Activated T-cell treated with anti-CD3 and anti-CD28 coated beads for 4 hours (primary cell): ENCODE data around the gene FNDC3B.

Experiments
- DNase-seq: peaks from one replicate; pipeline ENCODE4 v3.0.0-alpha.2; 2020

The FNDC3B gene

DNA sequence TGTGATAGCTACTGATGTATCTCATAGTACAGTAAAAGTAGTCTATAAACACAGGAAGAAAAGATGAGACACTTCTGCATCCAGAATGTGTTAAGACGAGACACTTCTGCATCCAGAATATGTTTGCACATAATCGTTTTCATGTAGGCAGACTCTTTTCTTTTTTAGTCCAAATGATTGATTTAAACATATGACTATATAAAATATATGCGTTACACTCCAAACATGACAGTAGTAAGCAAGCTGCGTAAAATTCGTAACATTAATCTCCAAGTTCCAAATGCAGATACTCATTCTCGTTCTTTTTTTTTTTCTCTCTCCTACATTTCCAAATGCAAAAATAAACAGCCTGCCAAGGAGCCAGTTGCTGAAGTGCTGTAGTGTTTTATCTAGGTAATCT lies 82.6 kb downstream of the FNDC3B start:
- no peak for DNase-seq

DNA sequence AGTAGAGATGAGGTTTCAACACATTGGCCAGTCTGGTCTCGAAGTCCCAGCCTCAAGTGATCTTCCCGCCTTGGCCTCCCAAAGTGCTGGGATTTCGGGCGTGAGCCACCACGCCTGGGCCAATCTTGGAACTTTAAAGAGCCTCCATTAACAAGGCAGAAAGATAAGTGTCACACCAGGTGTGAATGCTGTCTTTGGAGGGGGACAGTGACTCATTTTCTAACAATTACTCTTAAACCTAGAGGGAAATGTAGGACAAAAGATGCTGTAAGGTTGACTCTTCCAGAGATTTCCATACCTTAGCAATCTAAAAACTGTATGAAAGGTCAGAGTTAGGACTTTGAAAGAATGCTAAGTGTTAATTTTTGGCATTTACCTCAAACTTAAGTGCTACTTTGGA lies 84.9 kb downstream of the FNDC3B start:
- no peak for DNase-seq

DNA sequence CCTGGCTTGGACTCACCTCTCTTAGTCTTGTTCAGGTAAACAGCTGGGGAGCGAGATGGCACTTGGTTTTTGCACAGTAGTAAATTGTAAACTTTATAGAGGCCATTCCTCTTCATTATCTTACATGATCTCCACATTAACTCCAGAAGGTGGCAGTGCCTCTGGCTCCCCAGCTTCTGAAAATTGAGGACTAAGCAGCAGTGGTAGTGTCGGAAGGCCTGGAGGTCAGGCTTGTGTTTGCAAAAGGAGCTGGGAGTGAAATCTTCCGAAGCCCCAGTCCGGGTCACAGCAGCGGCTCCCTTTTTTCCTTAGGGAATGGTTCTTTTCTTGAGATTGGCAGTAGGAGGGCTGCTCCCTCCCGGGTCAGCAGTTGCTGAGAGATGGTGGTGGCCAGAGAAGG lies 85.7 kb downstream of the FNDC3B start:
- no peak for DNase-seq

DNA sequence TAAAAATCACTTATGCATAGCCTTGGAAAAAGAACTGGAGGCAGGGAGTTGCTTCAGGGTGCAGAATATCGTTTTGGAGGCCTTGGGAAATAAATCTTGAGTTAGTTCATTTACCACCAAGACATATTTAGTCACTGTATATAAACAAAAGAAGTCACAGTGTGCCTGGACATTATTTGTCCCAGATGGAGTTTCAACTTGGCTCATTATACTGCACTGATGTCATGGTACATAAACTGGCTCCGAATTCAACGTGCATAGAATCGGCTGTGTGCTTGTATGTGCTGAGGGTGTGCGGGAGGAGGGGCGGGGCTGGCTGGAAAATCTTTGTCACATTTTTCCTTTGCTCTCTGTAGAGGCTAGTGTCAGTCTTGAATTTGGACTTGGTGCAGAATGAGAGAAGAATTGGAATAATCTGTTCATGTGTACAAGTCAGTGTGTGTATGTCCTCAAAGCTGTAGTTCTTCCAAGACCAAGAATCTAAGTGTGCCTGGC lies 86.6 kb downstream of the FNDC3B start:
- no peak for DNase-seq

DNA sequence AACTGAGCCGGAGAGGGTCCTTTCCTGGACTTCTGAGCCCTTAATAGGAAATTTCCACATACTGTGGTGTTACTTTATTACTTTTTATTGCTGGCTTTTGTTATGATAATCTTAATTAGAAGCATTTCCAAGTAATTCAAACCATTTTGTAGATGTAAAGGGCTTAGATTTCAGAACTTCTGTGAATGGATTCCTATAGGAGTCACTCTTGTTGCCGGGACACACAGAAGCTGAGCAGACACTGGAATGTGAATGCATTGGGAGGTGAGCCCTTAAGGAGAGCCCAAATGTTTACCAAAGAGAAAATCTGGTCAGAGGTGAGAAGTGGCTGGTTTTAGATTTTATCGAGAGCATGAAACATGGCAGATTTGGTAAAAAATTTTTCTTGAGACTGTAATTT lies 87.4 kb downstream of the FNDC3B start:
- DNase-seq: no peak

DNA sequence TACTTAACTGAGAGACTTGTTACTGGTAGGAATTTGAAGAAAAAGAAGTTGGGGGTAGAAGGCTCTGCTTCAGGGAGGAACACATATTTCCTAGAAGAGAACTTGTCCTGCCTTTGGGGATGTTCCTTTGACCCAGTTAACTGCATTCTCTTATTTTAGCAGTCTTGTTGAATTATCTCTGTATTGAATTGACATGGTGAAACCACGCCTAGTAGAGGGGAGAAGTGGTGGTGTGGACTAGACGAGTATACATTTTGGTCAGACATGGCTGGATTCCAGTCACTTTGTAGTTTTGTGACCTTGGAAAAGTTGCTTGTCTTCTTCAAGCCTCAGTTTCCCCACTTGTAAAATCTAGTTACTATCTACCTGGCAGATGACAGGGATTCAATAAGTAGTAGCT lies 87.8 kb downstream of the FNDC3B start:
- no peak for DNase-seq

DNA sequence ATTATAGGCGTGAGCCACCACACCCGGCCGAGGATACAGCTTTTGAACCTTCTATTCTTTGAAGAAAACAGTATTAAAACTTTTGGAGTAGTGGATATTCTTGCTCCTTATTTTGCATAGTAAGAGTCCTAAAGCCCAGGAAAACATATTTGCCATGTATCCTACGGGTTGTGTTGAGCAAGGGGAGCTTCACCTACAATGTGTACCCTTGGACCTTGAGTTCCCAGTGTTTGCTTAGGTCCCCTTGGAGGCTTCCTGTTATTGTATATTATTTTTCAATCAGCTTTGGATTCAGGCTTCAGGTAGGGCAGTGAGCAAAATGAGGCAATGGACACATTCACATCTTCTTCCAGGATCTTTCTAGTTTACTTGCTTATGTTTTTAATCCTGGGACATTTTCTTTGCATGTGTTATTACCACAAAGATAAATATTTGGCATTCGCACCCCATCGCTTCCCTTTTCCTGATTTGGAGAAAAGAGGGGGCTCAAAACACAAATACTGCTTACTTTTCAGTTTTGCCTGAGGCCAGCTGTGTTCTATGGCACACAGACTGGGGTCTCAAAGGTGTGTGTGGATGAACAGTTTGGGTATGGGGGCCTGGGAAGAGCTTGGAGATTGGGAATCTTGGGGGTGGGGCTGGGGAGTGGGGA lies 88.7 kb downstream of the FNDC3B start:
- DNase-seq: no peak

DNA sequence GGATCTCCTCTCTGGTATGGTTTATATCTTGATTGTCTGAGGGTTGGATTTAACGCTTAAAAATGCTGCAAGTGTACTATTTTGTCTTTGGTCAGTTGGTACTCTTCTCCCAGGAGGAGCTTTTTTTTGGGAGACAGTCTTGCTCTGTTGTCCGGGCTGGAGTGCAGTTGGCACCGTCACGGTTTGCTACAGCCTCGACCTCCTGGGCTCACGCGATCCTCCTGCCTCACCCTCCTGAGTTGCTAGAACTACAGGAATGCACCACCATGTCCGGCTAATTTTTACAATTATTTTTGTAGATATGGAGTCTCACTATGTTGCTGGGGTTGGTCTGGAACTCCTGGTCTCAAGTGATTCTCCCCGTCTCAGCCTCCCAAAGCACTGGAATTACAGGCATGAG lies 89.5 kb downstream of the FNDC3B start:
- DNase-seq: no peak

DNA sequence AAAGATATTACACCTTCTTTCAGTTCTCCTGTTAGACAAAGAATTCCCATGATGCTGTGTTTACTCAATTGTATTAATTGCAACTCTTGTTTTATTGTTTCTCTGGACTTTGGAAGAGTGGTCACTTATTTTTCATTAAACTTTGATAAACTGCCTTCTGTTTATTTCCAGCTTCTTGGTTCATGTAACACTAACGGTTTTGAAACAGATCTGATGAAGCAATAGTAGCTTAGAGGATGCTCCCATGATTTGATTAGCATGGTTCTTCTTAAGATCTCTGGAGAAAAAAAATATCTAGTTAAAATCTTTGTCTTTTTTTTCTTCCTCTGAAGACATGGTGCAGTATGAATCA lies 90.1 kb downstream of the FNDC3B start:
- no peak for DNase-seq

DNA sequence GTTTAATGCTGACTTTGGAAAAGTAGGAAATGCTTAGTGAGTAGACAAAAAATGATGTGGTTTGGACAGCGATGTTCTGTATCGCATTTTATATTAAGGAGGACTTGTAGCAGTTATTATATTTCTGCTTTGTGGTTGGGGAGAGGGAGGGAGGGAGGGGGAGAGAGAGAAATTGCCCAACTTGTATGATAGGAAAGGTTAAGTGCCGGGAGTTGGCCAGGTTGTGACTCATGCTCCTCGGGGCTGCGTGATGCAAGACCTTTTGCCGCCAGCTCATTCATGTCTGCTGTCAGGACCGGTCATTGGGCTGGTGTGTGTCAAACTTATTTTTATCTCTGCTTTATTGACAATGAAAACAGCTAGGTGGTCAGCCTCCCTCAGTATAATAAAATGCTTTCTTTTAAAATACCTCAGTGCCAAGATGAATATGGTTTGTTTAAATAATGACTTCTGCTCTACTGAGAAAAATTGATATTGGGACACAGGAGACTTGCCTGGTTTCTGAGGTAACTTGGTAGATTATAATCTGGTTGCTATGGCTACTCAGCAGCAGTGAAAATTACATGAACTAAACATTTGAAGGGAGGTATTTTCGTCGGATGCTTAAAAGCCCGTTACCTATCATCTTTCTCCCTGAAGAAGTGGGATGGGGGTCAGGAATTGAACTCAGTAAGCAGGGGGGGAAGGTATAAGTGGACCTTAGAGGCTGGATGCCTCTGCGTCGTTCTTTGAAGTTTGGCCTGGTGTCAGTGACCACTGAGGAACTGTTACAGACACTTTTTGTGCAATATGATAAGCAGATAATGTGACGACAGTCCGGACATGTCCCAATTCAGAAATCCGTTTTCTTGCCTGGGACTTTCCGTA lies 90.7 kb downstream of the FNDC3B start:
- DNase-seq: no peak

DNA sequence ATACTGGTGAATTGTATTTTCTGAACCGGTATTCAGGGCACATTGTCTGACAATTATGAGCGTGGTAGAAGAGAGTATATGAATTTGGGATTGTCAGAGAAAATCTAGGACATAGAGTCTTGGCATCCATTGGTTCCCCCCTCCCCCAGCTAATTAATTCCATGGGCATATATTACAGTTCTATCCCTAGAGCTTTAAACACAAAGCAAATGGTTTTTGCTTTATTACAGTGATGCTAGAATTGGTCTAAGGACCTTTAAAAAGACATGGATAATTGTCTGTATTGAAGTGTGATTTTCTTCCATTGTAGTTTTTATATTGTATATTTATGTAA lies 91.3 kb downstream of the FNDC3B start:
- no peak for DNase-seq

DNA sequence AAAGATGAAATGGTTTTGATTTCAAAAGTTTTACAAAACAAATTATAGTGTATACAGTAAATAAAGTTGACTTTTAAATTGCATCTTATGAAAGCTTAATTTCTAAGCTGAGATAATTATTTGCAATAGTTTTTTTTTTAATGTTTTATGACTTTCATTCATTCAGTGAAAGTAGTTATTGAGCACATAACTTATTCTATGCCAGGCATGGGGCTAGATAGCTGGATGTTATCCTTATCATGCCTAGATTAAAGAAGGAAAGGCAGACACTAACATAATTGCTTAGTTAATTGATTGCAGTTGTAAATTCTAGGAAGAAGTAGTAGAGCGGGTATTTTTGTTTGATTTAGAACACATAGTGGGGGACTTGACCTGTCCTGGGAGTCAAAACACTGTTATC lies 92.4 kb downstream of the FNDC3B start:
- no peak for DNase-seq

DNA sequence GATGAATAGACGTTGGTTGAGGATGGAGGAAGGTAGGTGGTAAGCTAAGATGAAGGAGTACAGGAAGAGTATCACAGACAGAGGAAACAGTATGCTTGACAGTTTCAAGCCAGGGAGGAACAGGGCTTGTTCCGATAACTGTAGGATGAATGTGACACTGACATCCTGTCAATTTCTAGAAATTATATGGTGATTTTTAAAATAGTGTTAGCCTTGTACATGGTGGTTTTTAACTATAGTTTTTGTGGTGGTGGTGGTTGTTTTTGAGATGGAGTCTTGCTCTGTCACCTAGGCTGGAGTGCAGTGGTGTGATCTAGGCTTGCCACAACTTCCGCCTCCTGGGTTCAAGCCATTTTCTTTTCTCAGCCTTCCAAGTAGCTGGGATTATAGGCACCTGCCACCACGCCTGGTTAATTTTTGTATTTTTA lies 92.8 kb downstream of the FNDC3B start:
- no peak for DNase-seq

DNA sequence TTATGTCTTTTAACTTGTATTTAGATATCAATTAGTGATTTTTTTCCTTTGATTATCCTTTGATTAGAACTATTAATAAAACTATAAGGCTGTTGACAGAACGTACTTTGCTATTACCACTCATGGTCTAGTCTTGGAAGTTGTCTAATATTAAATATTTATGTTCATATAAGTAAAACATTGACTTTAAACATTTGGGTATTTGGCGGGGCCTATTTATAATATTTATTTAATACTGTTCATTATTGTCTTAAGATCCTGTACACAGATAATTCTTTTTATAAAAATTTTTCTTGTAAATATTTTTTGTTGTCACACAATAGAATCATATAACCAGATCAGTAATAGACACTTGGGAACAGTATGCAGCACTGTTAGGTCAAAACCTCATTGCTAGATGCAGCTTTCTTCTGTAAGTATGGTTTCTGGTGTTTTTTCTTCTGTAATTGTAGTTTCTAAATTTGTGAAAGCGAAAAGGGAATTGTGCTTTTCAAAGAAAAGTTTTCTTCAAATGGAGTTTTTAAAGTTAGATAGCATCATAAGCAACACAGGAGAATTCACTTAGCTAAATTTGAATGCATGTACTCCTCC lies 93.4 kb downstream of the FNDC3B start:
- DNase-seq: no peak

DNA sequence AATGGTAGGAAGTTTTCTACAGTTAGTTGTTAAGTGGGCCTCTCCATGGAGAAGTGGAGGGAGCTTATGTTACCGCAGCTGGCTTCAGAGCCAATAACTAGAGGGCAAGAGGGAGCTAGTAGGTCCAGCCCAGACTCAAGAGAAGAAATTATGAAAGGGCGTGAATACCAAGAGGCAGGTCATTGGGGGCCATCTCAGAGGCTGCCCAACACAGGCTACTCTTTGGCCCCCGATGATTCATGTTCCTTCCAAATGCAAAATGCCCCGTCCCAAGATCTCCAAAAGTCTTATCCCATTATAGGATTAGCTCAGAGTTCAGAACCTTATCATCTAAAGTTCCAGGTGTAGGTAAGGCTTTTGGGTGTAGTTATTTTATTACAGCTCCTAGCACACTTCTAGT lies 94.5 kb downstream of the FNDC3B start:
- no peak for DNase-seq

DNA sequence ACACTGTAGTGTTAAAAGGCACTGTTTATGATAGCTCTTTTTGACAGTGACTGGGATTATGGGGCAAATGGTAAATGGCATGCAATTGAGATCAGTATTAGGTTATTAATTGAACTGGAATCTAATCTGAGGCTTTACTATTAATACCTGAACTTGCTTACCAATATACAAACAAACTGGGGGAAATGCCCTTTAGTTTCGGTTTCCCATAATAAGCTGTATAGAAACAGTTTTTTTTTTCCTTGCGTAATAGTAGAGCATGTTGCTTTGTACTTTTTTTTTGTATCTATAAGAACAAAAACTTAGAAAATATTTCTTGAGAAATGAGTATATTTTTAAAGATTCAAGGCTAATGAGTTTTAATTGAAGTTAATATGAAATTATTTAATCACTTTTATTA lies 95.0 kb downstream of the FNDC3B start:
- DNase-seq: no peak

DNA sequence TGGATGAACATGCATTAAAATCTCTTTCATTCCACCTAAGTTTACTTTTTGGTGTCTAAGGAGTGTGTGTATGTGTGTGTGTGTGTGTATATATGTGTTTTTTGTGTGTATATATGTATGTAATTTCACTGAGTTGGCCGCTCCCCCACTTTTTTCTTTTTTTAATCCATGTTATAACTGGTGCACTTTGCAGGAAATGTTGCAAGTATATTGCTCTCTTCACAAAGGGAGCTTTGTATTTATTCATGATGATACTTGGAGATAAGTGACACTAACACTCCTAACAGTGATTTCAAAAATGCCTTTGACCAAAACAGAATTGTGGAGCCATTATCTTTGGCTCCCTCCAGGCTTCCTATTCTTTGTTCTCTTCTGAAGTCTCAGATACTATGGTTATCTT lies 95.8 kb downstream of the FNDC3B start:
- DNase-seq: no peak

DNA sequence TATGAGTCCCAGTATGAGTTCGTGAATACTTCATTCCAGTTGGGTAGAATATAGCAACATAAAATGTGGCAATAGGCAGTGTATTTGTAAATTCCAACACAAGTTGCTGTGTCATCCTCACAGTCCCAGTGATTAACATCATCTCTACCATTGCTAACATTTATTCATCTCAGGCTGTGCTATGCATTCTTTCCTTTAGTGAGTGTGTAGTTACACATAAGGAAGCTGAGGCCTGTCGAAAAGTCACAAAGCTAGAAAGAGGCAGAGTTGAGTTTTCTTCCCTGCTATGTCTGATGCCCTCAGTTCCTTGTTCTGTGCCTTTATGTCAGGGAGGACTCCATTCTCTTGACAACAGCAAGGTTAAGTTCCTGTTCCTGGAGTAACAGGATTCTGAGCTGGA lies 96.4 kb downstream of the FNDC3B start:
- DNase-seq: no peak

DNA sequence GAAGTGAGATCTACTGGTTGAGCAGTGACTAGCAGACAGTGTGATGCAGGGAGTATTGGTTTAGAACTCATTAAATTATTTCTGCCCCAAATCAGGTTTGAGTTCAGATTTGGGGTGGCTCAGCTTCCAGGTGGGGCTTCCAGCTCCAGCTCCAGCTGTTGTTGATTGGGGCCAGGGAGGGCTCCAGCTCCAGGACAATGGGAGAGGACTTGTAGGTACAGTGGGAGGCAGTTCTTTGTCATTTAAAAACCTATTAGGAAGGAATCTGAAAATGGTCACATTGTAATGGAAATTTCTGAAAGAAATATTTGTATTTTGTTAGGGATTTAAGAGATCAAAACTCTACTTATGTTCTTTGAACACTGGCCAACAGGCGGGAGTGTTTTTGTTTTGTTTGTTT lies 97.0 kb downstream of the FNDC3B start:
- DNase-seq: no peak

DNA sequence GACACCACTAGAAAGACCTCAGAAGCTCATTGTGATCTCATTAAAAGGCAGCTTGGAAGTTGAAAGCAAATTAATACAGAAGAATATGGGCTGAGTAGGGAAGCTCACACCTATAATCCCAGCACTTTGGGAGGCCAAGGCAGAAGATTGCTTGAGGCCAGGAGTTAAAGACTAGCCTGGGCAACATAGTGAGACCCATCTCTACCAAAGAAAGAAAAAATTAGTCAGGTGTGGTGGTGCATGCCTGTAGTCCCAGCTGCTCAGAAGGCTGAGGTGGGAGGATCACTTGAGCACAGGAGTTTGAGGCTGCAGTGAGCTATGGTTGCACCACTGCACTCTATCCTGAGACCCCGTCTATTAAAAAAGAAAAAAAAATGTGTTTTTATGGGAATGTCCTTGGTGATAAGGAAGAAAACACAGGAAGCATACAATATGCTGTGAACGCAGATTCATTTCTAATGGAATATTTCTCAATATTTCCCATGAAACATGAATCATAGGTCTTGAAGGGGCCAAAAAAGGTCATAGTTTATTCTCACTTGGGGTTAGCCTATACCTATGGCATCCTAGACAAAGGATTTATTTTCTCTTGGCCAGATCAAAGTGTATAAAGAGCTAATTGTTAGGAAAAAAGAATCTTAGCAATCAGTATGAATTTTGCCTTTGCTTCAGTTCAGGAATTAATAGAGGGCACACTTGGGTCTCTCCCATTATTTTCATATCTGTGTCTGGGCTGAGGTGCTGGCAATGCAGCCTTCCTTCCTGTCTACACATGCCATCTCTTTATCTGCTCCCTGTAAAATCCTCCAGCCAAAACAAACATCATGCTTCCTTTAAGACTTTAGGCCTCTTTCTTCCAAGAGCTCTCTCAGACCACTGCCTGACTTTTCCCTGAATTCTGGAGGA lies 98.2 kb downstream of the FNDC3B start:
- DNase-seq: no peak

DNA sequence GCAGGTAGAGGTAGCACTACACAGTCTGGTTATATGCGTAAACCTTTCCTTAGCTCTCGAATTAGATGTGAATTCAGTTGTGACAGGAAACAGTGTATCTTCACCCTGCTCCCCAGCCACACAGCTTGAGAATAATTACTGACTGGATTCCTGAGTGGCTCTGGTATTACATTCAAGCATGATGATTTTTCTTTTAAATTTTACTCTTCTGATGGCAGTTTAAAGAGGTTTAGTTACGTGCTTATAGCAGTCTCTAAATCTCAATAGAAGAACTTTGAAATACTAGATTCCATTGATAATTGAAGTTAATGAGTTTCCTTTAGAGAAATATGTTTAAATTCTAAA lies 98.8 kb downstream of the FNDC3B start:
- DNase-seq: no peak

DNA sequence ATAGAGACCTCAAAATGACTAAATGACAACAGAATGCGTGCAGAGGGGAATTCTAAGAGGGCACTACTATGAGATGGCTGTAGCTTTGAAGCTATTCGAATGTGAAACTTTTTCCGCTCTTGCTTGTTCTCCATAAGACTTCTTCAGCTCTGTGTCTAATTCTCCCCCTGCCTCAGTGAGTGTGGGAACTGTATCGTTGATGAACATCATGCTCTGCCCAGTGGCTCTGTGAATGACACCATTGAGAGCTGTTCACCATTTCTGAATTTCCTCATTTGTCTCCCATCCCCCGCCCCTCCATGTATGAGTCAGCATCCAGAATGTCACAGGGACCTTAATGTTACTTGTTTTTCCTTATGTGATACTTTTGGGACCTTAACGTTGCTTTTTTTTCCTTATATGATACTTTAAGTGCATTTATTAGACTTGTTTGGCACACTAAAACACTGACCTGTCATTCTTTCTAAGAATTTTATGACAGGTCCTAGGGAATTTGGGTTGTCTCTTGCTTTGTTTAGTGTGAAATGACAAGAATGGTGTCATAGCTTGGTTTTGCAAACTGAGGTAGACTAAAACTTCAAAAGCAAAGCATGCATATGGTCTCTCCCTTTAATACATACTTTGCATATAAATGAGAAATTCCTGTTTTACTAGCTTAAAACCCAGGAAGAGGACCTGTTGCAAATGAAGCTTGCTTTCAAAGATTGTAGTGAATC lies 99.6 kb downstream of the FNDC3B start:
- no peak for DNase-seq
